GM19395 (cell line): Measurements from ENCODE around the gene KLK2.

Experiments used
- ATAC-seq: cut with Tn5 transposase; IDR thresholded peaks from one replicate; pipeline ENCODE4 v1.9.1; 2021; ENCODE audit warnings: mild to moderate bottlenecking, moderate library complexity; ENCODE audit not compliant: unreplicated experiment

KLK2 gene

DNA sequence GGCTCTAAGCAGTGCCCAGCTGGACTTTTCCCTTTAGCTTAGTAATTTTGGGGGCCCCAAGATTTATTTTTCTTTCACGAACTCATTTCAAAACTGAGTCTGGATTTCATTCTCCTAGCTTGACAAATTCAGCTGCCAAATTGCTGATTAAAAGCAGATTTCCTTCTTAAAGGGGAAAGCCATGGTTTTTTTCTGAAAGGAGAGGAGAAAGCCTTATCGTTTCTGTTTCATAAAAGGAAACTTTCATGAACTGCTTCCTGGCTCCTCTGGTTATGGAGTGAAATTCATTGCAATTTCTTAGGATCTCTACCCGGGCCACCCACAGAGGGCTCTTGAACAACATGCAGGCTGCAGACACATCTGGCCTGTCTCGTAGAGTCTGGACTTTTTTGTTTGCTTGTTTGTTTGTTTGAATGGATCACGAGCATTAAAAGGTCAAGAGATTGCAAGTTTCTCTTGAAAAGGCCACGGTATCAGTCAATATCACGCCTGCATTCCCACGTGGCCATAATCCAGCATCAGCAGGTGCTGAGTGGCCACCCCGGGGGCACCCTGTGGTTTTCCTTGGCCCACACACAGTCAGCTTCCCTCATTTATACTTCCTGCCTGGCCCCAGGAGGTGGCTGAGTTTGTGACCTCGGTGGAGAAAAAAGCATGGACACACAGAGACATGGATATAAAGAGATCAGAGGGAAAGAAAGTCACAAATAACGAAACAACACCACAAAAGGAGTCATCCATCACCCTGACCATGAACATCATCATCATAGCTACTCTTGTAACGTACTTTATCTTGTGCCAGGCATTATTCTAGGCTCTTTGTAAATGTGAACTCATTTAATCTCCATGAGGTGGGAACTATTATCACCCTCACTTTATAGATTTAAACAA is 48.4 kb downstream of the KLK2 start:
- ATAC-seq: no peak

DNA sequence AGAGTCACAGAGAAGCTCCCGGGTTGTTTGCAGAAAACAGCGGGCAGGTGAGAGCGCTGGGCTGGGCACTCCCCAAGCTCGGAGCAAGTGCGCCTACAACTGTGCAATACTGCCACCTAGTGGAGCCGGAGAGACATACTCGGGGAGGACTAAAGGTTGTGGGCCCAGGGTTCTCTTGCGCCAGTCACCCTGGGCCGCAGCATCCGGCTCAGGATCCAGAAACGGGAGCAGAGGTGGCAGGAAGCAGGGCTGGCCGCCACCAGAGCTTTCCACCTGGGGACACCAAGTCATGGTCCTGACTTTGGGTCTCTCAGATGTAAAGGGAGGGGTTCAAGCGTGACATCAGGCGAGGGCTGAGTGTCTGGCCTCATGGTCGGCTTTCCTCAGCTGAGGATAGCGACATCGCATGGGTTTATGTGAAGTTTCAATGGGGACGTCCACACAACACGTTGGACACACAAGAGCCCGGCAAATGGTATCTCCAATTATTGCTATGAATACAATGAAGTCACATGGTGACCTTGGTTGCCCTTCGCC is 49.1 kb downstream of the KLK2 start:
- peak; percentile 68 for ATAC-seq

DNA sequence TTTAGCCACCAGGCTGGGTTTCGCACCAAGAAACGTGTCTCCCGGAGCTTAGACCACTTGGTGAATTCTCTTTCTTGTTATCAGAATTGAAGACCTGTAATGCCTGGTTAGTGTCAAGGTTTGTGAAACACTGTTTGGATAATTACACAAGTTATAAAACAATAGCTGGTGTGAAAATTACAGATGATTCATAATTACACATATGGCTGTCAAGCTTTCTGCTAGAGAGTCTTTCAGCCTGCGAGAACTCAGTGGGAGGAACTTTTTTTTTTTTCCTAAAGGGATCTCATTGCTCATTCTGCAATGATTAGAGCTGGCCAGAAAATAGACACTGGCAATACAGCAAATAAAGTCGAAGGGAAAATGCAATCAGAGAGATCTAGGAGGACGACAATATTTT is 51.3 kb downstream of the KLK2 start:
- no peak for ATAC-seq

DNA sequence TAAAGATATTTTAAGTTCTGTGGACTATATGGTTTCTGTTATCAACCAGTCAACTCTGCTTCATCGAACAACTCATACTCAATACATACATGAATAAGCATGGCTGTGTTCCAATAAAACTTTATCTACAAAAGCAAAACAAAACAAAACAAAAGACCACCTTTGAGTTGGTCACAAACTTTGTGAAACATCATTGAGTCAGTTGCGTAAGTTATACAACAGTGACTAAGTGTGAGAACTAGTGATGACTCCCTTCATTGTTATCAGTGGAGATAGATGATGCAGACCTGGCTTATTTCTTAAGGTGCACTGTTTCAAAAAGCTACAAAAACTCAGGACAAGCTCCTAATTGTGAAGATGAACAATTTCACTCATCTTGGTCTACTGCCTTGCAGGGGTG is 52.5 kb downstream of the KLK2 start:
- no peak for ATAC-seq

DNA sequence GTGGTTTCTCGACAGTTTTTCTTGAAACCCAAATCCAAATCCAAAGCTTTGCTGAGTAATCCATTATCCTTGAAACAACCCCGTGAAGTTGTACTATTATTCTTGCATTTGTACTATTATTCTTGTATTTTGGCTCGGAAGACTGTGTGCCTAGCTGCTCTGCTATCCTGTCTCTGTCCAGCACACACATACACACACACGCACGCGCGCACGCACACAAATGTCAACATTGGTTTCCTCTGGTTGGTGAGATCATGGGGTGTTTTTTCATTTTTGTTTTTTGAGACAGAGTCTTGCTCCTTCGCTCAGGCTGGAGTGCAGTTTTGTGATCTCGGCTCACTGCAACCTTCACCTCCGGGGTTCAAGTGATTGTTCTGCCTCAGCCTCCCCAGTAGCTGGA is 52.9 kb downstream of the KLK2 start:
- ATAC-seq: no peak

DNA sequence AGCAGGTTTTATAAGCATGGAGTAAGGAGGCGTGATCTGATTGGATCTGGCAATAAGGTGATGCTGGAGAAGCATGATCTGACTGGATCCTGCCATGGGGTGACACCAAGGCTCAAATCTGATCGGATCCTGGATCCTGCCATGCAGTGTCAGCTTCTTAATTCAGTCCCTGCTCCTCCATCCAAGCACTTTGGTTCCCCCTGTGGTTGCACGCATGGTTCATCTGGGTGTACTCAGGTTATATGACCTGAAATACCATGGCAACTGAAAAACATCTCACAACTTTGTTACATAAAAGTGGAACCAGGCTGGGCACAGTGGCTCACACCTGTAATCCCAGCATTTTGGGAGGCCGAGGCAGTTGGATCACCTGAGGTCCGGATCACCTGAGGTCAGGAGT is 55.6 kb downstream of the KLK2 start:
- no peak for ATAC-seq
